HepG2 (cell line): ENCODE measurements around the gene DSCAML1. TPM values are rescaled to one million over a fixed set of nuclear protein-coding genes. Genes with fewer than 3 reads are reported as not detected.
A peak's percentile ranks its signal among the peaks of the same experiment; 100 is the strongest.

Source experiments
- ATAC-seq: fragments of 200-7000 bp; cut with Tn5 transposase; 3 replicates; pipeline ENCODE4 v1.9.1; 2020; ENCODE audit warnings: mild to moderate bottlenecking, moderate library complexity
- BruUV-seq: library from RNA; stranded (reverse); fragments of 400-500 nt; replicated peaks from 2 replicates; lab custom pipeline; 2021; lab: Mats Ljungman, UMichigan
- CTCF ChIA-PET: fragments of 300-600 bp; formaldehyde crosslinking; extraction: SDS; loops from one replicate; lab custom pipeline; 2021; ENCODE audit warnings: low total read pairs, inconsistent platforms, low intra/inter-chr PET ratio; lab: Yijun Ruan, JAX
- POLR2A ChIA-PET: fragments of 350-600 bp; sonication (Branson Sonifier 250); formaldehyde crosslinking; loops from one replicate; lab custom pipeline; 2020; ENCODE audit warnings: antibody characterized with exemption, inconsistent platforms; lab: Yijun Ruan, JAX
- DNase-seq: peaks from one replicate; pipeline ENCODE4 v3.0.0-alpha.2; 2015; ENCODE audit warnings: low spot score
- FAIRE-seq: peaks from 3 replicates; lab custom pipeline; 2011; peaks lifted over from hg19 to GRCh38; lab: Jason Lieb, UNC
- H2AFZ ChIP-seq: one replicate; pipeline ENCODE4 v1.6.1; 2011; ENCODE audit warnings: low read length, inconsistent platforms
- H3K27ac ChIP-seq: fragments of 300-600 bp; 3 replicates; pipeline ENCODE4 v1.8.0; 2011; ENCODE audit warnings: mixed run types, mild to moderate bottlenecking, mixed read lengths, low read length, inconsistent platforms; ENCODE audit not compliant: insufficient read depth; ENCODE audit errors: extremely low read length
- H3K27me3 ChIP-seq, 2 experiments: fragments of 200-600 bp in 1 of 2; 2 replicates in 1 of 2; 3 replicates in 1 of 2; pipeline versions ENCODE4 v1.6.0 to v1.8.0; 2011; ENCODE audit warnings: low read length in 2 of 2, mild to moderate bottlenecking in 2 of 2, moderate library complexity in 2 of 2, inconsistent platforms in 1 of 2; ENCODE audit not compliant: insufficient read depth in 2 of 2, control insufficient read depth in 1 of 2
- H3K36me3 ChIP-seq, 2 experiments: fragments of 200-600 bp in 1 of 2; replicated peaks in 1 of 2; 2 replicates in 1 of 2; 3 replicates in 1 of 2; pipeline versions ENCODE4 v1.5.1 to v1.8.0; 2011; ENCODE audit warnings: low read length in 2 of 2, inconsistent platforms in 1 of 2; ENCODE audit not compliant: insufficient read depth in 2 of 2, control insufficient read depth in 1 of 2
- H3K4me1 ChIP-seq: 2 replicates; pipeline ENCODE4 v1.5.1; 2012; ENCODE audit warnings: low read length, inconsistent platforms; ENCODE audit not compliant: insufficient read depth
- H3K4me2 ChIP-seq: 2 replicates; pipeline ENCODE4 v1.6.0; 2011; ENCODE audit warnings: low read depth, low read length, inconsistent platforms
- H3K4me3 ChIP-seq, 3 experiments: fragments of 200-600 bp in 1 of 3; sonication (generic), shearing (Covaris generic) in 1 of 3; replicated peaks in 1 of 3; 2 replicates each; pipeline ENCODE4 v1.5.1; 2011 to 2016; ENCODE audit warnings: low read length in 3 of 3, inconsistent platforms in 2 of 3, low read depth in 2 of 3, mild to moderate bottlenecking in 2 of 3, control low read depth in 1 of 3, mixed read lengths in 1 of 3; ENCODE audit not compliant: insufficient read depth in 1 of 3
- H3K79me2 ChIP-seq: one replicate; pipeline ENCODE4 v1.6.1; 2011; ENCODE audit warnings: low read length, inconsistent platforms; ENCODE audit not compliant: insufficient read depth
- H3K9ac ChIP-seq: 2 replicates; pipeline ENCODE4 v1.6.0; 2011; ENCODE audit warnings: mild to moderate bottlenecking, low read depth, low read length, inconsistent platforms; ENCODE audit not compliant: insufficient read depth
- H3K9me3 ChIP-seq: 2 replicates; pipeline ENCODE4 v1.5.1; 2012; ENCODE audit warnings: mild to moderate bottlenecking, low read length
- H4K20me1 ChIP-seq: 2 replicates; pipeline ENCODE4 v1.6.0; 2011; ENCODE audit warnings: inconsistent platforms, mild to moderate bottlenecking, low read length, moderate library complexity; ENCODE audit not compliant: insufficient read depth
- AKAP8 ChIP-seq: sonication (generic); formaldehyde crosslinking; IDR thresholded peaks from 2 replicates; pipeline ENCODE4 v1.5.1; 2020; ENCODE audit warnings: mild to moderate bottlenecking, missing genetic modification reagents
- BHLHE40 ChIP-seq: IDR thresholded peaks from 2 replicates; pipeline ENCODE4 v1.6.1; 2011; ENCODE audit warnings: low read length, improper control_type of control experiment
- NR2F6 ChIP-seq, 2 experiments: IDR thresholded peaks; 2 replicates each; pipeline ENCODE4 v1.6.1; 2016; ENCODE audit warnings: antibody characterized with exemption in 1 of 2, mild to moderate bottlenecking in 1 of 2
- PRDM15 ChIP-seq: sonication (generic); formaldehyde crosslinking; IDR thresholded peaks from 2 replicates; pipeline ENCODE4 v1.4.0; 2020; ENCODE audit warnings: missing genetic modification reagents
- RARA ChIP-seq: IDR thresholded peaks from 2 replicates; pipeline ENCODE4 v1.6.1; 2016; ENCODE audit warnings: missing genetic modification reagents, missing compliant biosample characterization
- RBFOX2 ChIP-seq: fragments of 200-400 bp; formaldehyde crosslinking; IDR thresholded peaks from 2 replicates; pipeline ENCODE4 v1.6.1; 2017; ENCODE audit warnings: low read depth, mild to moderate bottlenecking, low read length
- RCOR2 ChIP-seq: IDR thresholded peaks from 2 replicates; pipeline ENCODE4 v1.6.1; 2016; ENCODE audit warnings: missing biosample characterization, missing genetic modification reagents
- ZNF414 ChIP-seq: sonication (generic); formaldehyde crosslinking; IDR thresholded peaks from 2 replicates; pipeline ENCODE4 v1.5.0; 2020; ENCODE audit warnings: missing genetic modification reagents
- WGBS: methylation state at CpG from one replicate; pipeline ENCODE4 v1.1.6; 2017; ENCODE audit warnings: low lambda C conversion rate; 5-methylcytosine and 5-hydroxymethylcytosine counted together
- in situ Hi-C: cut with HindIII; loops from 2 replicates; pipeline ENCODE4 v1.10.0; 2017; ENCODE audit warnings: low pct_unique_long_range_greater_than_20kb; ENCODE audit not compliant: extremely low pct_ligation_motif_present
- intact Hi-C: fragments of 100-400 bp; cut with micrococcal nuclease; formaldehyde crosslinking; loops from one replicate; pipeline ENCODE4 v1.10.0; 2022; ENCODE audit not compliant: unreplicated experiment
- polyA plus RNA-seq, 8 experiments: library from polyadenylated mRNA; depleted of rRNA in 3 of 8; stranded (reverse) in 7 of 8; unstranded in 1 of 8; fragments of >200 nt; fragmentation: Illumina TruSeq in 4 of 8; extraction: Trizol in 4 of 8; gene quantifications; 2 replicates each; pipeline versions ENCODE4 v1.2.1 to v1.2.3, GENCODE V29; 2011 to 2016; ENCODE audit warnings: low read depth in 4 of 8, missing spikeins in 1 of 8, mixed read lengths in 1 of 8; ENCODE audit not compliant: insufficient read depth in 1 of 8
- total RNA-seq, 5 experiments: library from RNA; depleted of rRNA; stranded (reverse); fragments of >200 nt; fragmentation: Illumina TruSeq; extraction: Trizol; gene quantifications; 2 replicates each; pipeline ENCODE4 v1.2.3, GENCODE V29; 2016; ENCODE audit warnings: low read depth in 1 of 5
- TF ChIP-seq, protein P1 (sequence below): IDR thresholded peaks from 2 replicates; pipeline ENCODE4 v1.6.1; 2016; ENCODE audit warnings: mild to moderate bottlenecking, missing biosample characterization, missing genetic modification reagents

Gene DSCAML1
- total and polyA plus RNA-seq, 2 of the 13 experiments (the other 11 are each of a cell fraction or from before 2014, with no cell fraction given): 0.29 to 0.40 TPM

GRCh38 chr11:117664897-117665296 is 132.1 kb downstream of the DSCAML1 start:
- BruUV-seq: no TSS peak
- Histone ChIP-seq H3K4me2 (no peak overlapping the region), H3K9ac (no peak overlapping the region), H3K27ac (no peak overlapping the region)
- ATAC-seq (peak; percentile 52), DNase-seq (no peak)
- TF ChIP-seq PRDM15 (CRISPR knock-in tag) (no peak), NR2F6 (IDR thresholded peaks at IDR 0.05) (0 out of 2 replicates have a peak, but pooled peaks have one; percentile 33), NR2F6 (CRISPR knock-in tag; IDR thresholded peaks at IDR 0.05) (no peak), RBFOX2 (no peak), ZNF414 (no peak), RARA (CRISPR knock-in tag) (peak; percentile 29; the same call in 1 of the 2 replicates), AKAP8 (CRISPR knock-in tag) (no peak), RCOR2 (CRISPR knock-in tag) (no peak), BHLHE40 (no peak)
- TF ChIP-seq, protein P1, sequence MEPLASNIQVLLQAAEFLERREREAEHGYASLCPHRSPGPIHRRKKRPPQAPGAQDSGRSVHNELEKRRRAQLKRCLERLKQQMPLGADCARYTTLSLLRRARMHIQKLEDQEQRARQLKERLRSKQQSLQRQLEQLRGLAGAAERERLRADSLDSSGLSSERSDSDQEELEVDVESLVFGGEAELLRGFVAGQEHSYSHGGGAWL (CRISPR knock-in tag): no peak
- TF ChIP-seq, all 625 proteins: peak for 2
- no peak overlapping the region for H3K4me3 ChIP-seq
- intact Hi-C loops (no loop called here), in situ Hi-C loops (no loop called here)
- CTCF ChIA-PET: no interaction called here
- FAIRE-seq: no peak
- H3K27me3 ChIP-seq: 0 out of 5 replicates have a peak, but pooled peaks cover 0 to 9% of the 10 kb centered on the region in 2 experiments
- H2AFZ ChIP-seq: no peak overlapping the region
- POLR2A ChIA-PET: no interaction called here
- 19% methylated on average over 8 of the region's 8 CpGs for WGBS
- H3K36me3 ChIP-seq: no peaks in the 10 kb centered on the region
- no peaks in the 10 kb centered on the region for H3K79me2 ChIP-seq
- peaks cover 10% of the 10 kb centered on the region for H3K4me1 ChIP-seq
- H3K9me3 ChIP-seq: no peaks in the 10 kb centered on the region
- H4K20me1 ChIP-seq: peaks cover 4% of the 10 kb centered on the region; the same call in 1 of the 2 replicates
